Measurements from ENCODE around the gene WBP2.
"Not testable (repeated sequence)": the region's sequence is repeated elsewhere in the genome, so short reads cannot be mapped to it uniquely, and the experiment has no call there.

WBP2 gene

DNA sequence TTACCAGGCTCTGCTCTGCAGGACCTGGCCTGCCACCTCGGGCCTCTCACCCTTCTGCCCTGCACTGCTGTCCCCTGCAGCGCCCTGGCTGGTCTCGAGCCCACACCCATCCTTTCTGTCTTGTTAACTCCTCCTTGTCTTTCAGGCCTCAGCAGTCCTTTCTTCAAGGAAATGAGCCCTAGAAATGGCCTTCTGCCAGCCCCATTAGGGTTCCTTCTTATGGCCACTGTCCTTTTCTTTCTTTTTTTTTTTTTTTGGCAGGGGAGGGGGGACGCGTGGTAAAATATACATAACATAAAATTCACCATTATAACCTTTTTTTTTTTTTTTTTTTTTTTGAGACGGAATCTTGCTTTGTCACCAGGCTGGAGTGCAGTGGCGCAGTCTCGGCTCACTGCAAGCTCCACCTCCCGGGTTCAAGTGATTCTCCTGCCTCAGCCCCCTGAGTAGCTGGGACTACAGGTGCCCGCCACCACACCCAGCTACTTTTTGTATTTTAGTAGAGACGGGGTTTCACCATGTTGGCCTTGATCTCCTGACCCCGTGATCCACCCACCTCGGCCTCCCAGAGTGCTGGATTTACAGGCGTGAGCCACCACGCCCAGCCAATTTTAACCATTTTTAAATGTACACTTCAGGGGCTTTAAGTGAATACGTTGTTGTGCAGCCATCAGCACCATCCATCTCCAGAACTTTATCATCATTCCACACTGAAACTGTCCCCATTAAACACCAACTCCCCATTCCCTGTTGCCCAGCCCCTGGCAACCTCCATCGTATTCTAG lies 10.5 kb upstream of the WBP2 start:
- DNase-seq: not testable (repeated sequence)

DNA sequence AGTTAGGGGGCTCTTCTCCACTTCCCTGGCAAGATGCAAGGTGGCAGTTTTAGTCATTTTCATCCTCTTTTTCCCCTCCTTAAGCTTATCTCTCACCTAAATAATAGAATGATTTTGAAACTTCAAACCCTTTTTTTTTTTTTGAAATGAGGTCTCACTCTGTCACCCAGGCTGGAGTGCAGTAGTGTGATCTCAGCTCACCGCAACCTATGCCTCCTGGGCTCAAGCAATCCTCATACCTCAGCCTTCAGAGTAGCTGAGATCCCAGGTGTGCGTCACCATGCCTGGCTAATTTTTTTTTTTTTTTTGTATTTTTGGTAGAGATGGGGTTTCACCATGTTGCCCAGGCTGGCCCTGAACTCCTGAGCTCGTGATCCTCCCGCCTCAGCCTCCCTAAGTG lies 9.8 kb upstream of the WBP2 start:
- DNase-seq: not testable (repeated sequence)

GRCh38 chr17:75864448-75864871 lies 9.3 kb upstream of the WBP2 start:
- DNase-seq: no peak

- DNase-seq: no peak
These were observed 6.8 kb upstream of the WBP2 start for GRCh38 chr17:75861927-75862317.

DNA sequence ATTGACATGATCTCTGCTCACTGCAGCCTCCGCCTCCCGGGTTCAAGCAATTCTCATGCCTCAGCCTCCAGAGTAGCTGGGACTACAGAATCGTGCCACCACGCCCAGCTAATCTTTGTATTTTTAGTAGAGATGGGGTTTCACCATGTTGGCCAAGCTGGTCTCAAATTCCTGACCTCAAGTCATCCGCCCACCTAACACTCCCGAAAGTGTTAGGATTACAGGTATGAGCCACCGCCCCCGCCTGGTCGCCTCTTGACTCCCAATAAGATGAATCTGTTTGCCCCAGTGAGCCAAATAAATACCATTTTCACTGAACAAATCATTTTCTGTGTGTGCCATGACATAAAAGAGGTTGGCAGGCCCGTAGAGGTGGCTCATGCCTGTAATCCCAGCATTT lies 4.2 kb upstream of the WBP2 start:
- not testable (repeated sequence) for DNase-seq

GRCh38 chr17:75856062-75856756 lies 1.1 kb upstream of the WBP2 start:
- DNase-seq: no peak

DNA sequence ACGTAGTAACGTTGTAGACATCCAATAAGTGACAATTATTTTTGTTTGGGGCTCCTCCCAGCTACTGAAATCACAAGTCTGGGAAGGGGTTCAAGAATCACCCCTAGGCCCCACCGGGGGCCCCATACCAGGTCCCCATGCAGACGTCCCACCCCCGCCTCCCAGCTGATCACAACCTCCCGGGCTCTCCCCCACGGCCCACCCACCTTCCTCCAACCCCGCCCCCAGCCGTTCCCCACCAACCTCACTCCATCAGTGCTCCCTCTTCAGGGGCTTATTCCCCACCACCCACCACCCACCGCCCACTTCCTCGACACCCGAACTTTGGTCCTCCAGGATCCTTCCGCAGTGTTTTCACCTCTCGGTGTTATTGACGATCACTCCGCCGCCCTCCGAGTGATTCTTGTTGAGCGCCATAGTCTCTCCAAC lies 240 bp downstream of the WBP2 start:
- no peak for DNase-seq

DNA sequence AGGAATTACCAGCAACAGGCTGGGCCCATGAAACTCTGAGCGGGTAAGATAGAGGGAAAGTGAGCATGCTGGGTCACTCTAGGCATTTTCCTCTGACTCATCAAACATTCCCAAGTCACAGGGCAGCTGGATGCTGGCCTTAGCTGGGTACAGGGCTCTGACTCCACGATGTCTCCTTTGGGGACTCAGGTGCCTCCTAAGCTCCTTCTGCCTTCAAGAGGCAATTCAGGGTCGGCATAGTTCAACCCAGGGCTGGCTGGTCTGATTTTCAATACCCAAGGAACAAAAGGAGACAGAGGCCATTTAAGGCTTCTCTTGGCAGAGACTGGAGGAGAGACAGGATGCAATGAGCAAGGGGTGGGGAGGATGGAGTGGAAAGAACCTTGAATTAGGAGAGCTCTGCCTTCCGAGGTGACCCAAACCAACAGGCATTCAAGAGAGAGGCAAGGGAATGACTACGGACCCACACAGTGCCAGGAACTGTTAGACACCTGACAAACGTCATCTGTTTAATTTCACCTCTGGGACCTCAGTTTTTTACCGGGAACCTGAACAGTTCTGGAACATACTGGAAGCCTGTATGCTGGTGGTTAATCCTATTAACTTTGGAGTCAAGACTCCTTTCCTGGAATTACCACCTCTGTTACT lies 910 bp downstream of the WBP2 start:
- DNase-seq: no peak

- no peak for DNase-seq
These were observed 1.7 kb downstream of the WBP2 start for GRCh38 chr17:75853433-75853832.

DNA sequence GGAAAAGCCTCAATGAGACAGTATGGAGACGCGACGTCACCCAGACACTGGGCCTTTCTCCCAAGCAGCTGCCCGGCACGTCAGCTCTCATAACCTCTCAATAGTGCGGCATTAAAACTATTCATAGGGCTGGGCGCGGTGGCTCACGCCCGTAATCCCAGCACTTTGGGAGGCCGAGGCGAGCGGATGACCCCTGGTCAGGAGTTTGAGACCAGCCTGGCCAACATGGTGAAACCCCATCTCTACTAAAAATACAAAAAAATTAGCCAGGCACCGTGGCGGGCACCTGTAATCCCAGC lies 3.5 kb downstream of the WBP2 start:
- DNase-seq: not testable (repeated sequence)

DNA sequence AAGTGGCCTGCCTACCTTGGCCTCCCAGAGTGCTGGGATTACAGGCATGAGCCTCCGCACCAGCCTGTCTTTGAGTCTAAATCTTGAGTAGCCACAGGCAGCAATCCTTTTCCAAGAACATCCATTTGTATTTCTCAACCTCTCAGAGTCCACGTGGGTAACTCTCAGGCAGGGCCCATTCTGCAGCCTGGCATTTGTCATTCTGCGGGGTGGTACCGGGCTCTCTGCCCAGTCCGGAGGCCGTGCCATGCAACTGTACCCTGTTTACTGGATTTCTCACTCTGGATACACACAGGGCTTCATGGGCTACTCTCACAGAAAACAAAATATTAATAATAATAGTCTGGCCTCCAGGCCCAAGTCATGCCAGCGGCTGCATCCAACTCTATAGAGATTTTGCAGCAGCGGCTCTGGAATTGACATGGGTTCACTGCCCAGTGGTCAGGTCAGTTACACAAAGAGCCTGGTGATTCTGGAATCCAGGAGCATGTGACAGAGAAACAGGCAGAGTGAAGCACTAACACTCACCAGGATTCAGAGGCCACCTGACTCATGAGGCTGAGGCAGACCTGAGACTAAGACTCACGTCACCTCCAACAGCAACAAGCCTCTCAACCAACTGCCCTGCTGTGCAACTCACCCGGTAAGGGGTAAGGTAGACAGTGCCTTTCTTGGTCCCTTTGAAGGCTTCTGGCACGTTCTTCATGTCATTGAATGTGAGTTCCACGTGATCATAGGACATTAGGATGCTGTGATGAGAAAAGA lies 4.0 kb downstream of the WBP2 start:
- DNase-seq: no peak

- DNase-seq: no peak
These were observed 5.4 kb downstream of the WBP2 start for GRCh38 chr17:75849724-75850123.

DNA sequence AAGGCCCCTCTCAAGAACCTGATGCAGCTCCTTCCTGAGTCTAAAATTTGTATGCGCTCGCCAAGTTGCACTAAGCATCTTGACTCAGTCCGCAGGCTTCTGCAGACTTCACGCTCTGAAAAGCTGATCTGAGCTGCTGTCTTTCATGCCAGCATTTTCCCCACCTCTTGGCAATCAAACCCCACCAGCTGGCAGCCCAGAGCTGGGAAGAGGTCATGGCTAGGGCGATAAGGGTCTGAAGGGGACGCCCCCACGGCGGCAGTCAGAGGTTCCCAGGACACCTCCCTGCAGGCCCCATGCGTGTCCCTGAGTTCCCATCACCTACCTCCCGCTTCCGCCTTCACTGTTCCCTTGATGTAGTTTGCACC lies 5.9 kb downstream of the WBP2 start:
- DNase-seq: no peak

GRCh38 chr17:75848523-75849278 lies 6.4 kb downstream of the WBP2 start:
- DNase-seq: no peak

DNA sequence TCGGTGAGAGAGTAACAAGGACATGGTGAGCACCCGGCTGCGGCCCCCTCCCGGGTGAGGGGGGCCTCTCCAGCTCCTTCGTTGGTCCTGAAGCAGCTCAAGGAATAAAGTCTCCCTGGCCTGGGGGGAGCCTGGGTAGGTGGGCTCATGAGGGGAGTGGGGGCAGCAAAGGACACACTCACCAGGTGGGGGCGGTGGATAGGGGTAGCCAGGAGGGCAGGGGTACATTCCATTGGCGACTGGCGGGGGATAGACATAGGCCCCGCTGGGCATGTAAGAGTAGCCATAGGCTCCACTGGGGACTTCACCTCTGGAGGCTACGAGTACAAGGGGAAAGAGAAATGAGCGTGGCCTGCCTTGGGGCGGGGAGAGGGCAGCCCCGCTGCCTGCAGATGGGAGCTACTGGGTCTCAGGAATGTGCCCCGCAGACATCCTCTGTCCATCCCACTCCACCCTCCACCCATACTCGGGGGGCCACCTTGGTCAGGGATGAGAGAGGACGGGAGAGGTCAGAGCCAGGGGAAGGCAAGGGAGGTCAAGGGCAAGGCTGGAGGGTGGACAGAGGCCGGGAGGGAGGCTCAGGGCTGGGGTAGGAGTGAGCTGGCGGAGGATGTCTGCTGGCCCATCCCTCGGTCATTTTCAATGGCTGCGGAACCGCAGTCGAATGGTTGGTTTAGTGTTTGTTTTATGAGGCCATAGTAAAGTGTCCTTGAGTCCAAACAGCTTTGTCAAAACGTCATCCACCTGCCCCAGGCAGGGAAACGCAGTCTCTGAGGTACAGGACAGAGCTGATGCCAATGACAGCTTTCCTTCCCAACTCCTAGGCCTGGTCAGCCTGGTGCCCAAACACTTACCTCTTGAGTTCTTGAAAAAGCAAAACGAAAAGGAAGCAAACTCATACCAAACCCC lies 7.3 kb downstream of the WBP2 start:
- no peak for DNase-seq

GRCh38 chr17:75846692-75847613 lies 8.2 kb downstream of the WBP2 start:
- DNase-seq: no peak

DNA sequence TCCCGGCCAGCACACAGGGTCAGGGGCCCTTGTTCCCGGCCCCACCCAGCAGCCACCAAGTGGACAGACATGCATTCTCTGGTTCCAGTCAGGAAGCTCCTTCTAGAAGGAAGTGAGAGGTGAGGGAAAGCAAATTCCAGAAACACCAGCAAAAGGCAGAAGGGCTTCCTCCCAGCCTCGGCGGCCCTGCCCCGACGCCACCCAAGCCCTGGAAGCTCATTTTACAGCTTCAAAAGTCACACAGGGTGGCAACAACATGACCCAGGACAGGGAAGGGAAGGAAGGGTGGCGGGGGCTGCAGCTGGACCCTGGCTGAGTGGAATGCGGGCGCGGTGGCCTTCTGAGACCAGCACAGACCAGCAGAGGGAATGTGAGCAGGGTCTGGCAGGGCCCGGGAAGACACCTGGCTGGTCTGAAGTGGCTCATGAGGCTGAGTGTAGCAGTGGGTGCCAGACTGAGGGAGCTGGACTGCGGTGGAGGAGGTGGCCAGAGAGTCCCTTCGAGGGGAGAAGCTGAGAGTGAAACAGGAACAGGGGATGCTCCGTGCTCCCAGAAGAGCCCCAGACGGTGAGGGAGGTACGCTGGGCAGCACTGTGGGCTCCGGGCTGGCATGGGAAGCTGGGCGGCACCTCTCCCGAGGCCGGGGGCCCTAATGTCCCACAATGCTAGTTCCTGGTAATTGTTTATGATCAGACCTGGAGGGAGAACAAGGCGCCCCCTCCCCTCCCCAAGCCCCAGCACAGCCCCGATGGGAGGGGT lies 9.0 kb downstream of the WBP2 start:
- no peak for DNase-seq

DNA sequence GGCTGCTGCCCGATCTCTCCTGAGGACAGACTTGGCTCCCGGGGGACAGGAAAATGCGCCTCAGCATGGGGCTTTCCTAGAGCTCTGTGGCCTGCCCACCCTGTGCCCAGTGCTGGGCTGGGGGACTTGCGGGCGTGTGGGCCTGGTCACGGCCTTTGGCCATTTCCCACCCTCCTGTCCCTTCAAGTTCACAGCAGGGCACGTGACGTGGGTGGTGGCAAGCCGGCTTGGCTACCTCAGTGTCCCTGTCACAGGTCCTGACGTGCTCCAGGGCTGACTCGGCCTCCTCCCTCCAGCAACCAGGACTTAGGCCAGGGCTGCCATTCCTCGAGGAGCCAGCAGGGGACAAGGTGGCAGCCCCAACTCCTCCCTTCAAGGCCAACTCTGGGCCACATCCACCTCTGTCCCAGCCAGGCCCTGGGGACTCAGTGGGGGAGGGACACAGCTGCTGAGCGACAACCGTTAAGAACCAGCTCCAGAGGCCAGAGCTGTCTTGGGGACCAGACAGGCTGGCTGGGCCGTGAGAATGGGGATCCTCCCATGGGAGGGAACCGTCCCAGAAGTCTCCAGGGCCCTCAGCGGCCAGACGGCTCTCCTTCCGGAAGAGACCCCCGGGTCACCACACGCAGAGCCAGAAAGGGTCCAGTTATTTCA lies 9.9 kb downstream of the WBP2 start:
- DNase-seq: no peak

DNA sequence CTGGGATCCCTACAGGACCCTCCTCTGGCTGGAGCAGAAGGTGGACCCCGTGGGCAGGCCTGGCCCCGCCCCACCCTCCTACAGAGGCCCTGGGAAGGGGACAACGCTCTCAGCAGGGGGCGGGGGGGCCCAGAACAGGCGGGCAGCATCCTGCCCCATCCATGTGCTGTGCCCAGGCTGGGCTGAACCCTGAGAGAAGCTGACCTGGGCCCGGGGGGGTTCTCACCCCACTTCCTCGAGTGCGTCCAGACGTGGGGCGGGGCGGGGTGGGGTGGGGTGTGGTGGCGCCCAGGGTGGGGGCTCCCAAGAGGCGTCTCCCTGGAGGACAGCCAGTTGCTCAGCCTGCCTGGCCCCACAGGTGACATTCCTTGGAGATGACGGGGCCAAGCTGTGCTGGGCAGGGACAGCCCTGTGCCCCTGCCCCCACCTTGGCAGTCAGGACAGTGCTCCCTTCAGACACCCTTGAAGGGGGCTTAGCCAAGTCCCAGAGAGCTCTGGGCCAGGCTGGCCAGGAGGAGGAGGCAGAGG lies 10.5 kb downstream of the WBP2 start:
- no peak for DNase-seq
